Lower leg skin (tissue), 3 donors: ENCODE measurements around the gene NRSN1.

Experiments
- POLR2A ChIP-seq, 2 donors: fragments of 450-650 bp; IDR thresholded peaks; one replicate each; pipeline ENCODE4 v1.6.1; 2016 to 2017; ENCODE audit warnings: antibody characterized with exemption in 2 of 2, mild to moderate bottlenecking in 1 of 2, moderate library complexity in 1 of 2
- TF ChIP-seq, protein P1 (sequence below), 3 donors: fragments of 450-650 bp; IDR thresholded peaks; one replicate each; pipeline ENCODE4 v1.5.1; 2016; ENCODE audit warnings: antibody characterized with exemption in 3 of 3, mild to moderate bottlenecking in 3 of 3, moderate library complexity in 2 of 3

DNA sequence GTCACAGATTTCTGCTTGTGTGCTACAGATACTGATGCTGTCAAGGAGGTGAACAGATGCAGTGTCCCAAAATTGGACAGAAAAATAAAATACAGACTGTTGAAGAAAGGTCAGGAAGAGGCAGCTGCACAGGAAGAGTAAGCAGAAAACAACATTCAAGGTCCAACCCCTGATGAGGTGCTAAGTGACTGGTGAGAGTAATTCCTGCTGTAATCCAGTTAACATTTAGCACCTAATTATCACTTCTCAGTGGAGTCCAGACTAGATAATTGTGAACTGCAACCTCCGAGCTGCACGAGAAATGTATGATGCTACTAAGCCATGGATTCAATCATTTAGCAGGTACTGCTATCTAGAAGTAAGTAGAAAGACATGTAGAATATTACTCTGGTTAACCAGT is 36.3 kb upstream of the NRSN1 start:
- TF ChIP-seq, protein P1, sequence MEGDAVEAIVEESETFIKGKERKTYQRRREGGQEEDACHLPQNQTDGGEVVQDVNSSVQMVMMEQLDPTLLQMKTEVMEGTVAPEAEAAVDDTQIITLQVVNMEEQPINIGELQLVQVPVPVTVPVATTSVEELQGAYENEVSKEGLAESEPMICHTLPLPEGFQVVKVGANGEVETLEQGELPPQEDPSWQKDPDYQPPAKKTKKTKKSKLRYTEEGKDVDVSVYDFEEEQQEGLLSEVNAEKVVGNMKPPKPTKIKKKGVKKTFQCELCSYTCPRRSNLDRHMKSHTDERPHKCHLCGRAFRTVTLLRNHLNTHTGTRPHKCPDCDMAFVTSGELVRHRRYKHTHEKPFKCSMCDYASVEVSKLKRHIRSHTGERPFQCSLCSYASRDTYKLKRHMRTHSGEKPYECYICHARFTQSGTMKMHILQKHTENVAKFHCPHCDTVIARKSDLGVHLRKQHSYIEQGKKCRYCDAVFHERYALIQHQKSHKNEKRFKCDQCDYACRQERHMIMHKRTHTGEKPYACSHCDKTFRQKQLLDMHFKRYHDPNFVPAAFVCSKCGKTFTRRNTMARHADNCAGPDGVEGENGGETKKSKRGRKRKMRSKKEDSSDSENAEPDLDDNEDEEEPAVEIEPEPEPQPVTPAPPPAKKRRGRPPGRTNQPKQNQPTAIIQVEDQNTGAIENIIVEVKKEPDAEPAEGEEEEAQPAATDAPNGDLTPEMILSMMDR (IDR thresholded peaks at IDR 0.05), result no peak
- no peak for TF ChIP-seq POLR2A (IDR thresholded peaks at IDR 0.05)
